GM19351 (cell line): ENCODE results near the gene FAAH.

Experiments
- ATAC-seq: cut with Tn5 transposase; IDR thresholded peaks from one replicate; pipeline ENCODE4 v1.9.1; 2021; ENCODE audit warnings: mild to moderate bottlenecking, moderate library complexity; ENCODE audit not compliant: unreplicated experiment

Gene FAAH

DNA sequence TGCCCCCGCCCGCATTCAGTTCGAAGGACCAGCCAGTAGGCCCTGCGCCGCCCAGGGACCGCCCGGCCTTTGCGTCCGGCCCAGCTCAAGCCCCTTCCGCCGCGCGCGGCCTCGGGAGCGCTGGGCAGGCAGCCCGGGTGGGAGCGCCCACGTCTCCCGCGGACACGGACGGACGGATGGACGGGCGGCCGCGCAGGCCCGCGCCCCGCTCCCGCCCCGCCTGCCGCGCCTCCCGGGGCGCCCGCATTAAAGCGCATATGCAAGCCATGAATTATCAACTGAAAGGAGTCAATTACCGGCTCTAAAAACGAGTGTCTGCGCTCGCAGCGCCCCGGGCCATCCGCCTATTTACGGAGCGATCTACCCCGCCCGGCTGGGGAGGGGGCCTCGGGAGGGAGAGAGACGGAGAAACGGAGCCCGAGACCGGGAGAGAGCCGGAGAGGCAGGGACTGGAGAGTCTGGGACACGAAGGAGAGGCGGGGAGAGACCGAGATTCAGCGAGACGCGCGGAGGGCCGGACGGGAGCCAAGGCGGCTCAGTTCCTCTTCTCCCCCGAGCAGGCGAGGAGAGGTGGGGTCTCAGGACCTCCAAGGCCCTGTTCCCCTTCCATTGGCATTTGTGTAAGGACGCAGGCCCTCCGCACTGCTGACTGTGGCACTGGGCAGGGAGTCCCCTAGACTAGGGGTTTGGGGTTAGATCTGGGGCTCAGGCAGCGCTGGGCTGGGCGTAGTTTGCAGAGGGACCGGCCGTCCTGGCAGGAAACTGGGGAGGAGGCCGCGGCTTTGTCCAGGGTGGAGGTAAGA lies 54.2 kb downstream of the FAAH start:
- no peak for ATAC-seq

DNA sequence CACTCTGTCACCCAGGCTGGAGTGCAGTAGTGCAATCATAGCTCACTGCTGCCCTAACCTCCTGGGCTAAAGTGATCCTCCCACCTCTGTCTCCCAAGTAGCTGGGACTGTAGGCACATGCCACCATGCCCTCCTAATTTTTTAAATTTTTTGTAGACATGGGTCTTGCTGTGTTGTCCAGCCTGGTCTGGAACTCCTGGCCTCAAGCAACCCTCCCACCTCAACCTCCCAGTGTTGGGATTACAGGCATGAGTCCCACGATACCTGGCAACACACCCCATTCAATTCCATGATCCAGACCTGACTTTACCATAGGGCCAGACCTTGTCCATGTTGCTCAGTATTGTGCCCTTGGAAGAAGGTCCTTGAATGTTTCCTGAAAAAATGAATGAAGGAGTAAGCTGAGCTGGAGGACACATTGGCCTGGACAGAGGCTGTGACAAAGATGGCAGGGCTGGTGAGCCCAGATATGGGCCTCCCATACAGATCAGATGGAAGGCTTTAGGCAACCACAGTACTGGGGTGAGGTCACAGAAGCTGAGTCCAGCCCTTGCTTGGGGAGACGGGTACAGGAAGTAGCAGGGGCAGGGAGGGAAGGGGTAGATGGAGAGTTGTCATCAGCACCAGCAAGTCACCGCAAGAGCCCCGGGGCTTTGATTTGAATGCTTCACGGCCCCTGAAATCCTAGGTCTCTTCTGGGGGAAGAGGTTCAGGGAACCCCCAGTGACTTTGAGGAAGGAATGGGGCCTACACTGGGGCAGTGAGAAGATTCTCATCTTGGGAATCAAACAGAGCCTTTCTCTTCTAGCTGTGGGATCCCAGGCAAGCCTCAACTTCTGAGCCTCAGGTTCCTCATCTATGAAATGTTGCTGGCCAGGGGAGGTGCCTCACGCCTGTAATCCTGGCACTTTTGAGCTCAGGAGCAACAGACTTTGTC lies 55.4 kb downstream of the FAAH start:
- no peak for ATAC-seq

DNA sequence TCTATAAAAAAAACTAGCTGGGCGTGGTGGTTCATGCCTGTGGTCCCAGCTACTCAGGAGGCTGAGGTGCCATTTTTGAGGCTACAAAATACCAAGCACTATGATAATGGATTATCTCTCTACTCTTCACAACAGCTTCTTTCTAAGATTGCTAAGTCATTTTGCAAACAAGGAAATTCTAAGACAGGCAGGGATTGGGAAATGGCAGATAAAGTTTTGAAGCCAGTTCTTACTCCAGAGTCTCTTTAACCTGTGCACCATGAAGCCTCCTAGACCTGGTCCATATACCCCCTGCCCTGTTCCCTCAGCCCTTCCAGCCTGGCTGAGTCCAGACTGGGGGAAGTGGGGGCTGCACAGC lies 56.0 kb downstream of the FAAH start:
- ATAC-seq, result no peak

DNA sequence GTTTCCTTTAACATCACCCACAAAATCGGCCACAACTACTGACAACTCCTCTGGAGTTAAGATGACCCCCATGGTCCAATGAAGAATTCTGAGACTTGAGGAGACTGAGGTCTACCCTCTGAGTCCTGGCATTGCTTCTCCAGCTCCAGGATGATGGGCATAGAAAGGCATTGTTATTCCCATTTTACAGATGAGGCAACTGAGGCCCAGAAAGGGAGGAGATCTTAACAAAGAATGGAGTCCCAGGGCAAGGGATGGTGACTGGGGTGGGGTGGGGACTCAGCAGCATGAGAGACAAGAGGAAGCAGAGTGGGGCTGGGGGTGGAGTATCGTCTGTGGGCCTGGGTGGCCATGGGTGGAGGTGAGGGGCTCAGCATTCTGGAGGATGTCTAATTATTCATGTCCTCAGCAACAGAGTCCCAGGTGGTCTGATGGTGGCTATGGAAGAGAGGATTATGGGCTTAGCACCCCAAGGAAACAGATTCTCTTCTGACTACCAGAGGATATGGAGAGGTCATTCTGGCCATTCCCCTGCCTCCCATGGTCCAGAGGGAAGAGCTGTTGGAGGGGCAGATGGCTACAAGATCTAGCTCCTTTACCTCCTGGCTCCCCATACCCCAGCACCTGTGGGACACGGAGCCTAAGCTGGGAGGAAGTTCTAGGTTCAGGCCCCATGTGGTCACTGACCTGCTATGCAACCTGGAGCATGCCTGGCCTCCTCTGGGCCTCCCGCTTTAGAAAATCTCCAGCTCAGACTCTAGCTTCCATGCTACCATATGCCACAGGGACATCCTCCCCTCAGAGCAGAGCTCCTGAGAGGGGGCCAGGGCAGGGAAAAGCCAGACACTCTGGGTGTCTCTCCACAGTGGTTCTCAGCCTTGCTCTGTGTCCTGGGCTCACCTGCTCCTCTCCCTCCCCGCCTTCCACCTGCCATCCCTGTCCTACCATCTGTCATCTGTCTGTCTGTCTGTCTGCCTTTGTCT lies 58.1 kb downstream of the FAAH start:
- ATAC-seq, result no peak

DNA sequence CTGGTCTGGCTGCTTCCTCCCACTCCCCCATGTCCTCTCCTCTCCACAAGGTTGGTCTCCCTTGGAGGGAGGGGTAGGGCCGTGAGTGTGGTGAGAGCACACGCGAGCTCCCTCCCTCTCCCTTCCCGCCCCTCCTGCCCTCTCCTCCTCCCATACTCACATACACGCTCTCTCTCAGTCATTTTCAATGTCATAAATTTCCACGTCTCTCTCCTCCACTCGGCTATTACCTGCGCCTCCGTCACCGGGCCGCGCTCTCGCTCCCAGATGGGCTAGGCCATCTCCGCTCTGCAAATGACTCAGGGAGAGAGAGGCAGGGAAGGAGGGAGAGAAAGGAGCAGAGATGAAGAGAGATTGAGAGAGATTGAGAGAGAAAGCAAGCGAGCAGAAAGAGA lies 58.8 kb downstream of the FAAH start:
- no peak for ATAC-seq

DNA sequence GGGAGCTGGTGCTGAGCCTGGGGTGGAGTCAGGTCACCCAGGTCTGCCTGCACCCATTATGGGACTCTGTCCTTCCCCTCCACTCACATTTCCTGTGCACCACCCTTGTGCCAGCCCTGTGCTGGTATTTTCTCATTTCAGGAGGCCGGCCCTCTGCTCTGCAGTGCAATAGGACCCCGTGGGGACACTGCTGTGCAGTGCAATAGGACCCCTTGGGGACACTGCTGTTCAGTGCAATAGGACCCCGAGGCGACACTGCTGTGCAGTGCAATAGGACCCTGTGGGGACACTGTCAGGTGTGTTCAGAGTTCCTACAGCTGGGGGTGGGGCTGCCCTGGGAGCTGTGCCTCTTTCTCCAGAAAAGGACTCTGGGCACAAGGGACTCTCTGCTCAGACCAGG lies 59.3 kb downstream of the FAAH start:
- ATAC-seq, result no peak

DNA sequence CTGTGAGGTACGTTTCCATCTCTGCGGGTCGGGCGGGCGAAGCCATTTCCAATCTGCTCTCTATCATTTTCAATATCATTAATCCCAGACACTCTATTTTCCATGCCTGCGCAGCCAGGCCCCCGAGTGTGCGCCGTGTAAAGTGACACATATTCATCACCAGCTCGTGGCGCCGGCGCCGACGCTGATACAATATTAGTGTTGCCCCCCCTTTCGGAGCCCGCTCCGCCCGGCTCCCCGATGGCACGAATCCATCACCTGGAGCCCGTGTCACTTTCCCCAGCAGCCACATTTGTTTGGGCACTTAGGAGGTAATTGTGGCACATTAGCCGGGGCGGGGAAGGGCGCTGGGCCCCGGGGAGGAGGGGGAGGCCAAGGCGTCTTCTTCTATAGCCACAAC lies 61.8 kb downstream of the FAAH start:
- ATAC-seq, result no peak

DNA sequence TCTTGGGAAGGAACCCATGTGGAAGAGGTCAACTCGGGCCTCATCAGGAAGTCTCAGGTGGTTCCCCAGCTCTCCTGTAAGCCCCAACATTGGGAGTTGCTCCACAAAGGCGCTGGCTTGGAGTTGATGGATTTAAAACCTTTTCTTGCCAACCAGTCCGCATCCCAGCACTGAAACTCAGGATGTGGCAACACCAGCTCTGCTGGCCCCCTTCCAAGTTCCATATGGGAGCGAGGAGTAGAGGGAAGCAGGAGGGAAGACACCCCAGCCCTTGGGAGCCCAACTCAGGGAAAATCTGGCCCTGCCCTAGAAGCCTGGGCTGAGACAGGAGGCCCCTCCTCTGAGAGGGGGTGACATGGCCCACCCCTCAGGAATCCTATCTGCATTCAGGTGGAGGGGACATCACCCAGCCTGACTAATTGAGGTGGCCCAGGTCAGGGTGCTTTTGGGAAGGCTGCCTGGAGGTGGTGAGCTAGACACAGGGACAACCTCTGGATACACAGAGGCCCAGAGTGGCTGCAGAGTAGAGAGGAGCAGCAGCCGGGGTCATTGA lies 62.4 kb downstream of the FAAH start:
- ATAC-seq, result no peak

DNA sequence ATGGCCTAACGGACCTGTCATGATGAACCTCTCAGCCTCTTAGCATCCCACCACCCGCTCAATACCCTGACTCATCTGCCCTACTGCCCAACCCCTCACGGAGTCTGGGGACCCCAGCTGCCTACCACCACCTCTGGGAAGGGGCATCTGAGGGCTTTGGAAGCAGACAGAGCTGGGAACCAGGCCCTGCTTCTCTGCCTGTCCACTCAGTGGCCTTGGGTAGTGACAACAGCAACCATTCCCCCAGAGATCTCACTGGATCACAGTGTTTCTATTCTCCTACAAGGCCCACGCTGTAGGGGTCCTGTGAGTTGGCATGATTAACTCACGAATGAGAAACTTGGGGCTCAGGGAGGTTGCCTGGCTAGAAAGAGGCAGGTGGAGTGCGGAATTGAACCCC lies 63.1 kb downstream of the FAAH start:
- ATAC-seq, result no peak

DNA sequence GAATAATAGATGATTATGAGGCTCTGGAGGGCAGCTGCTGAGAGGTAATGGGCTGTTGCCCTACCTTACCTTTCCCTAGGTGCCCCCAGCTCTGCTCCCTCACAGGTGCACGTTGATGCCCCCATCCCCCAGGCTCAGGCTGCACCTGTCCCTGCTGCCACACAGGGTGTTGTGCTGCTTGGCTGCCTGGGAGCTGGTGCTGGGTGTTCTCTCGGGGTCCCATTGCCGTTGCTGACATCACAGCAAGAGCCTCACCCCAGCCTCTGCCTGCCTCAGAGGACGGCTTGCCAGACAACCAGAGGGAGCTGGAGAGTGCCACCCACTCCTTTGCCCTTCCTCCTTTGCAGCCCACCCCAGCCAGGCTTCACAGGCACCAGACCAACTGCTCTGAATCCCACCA lies 64.1 kb downstream of the FAAH start:
- ATAC-seq, result no peak

DNA sequence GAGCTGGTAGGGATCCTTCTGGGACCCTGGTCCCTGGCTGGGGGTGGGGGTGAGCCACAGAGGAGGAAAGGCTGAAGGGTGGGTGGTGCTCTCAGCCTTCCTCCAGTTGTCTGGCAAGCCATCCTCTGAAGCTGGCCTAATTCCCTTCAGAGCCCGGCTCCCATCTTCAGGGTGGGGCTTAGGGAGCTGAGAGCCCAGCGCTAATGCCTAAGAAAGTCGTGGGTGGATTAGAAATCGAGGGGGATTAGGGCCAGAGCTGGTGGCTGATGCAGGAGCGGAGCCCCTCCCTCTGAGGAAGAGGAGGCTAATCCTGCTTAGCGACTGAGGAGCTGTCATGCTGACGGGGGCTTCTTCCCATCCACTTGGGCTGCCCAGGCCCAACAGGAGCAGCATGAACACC lies 64.7 kb downstream of the FAAH start:
- ATAC-seq, result no peak

DNA sequence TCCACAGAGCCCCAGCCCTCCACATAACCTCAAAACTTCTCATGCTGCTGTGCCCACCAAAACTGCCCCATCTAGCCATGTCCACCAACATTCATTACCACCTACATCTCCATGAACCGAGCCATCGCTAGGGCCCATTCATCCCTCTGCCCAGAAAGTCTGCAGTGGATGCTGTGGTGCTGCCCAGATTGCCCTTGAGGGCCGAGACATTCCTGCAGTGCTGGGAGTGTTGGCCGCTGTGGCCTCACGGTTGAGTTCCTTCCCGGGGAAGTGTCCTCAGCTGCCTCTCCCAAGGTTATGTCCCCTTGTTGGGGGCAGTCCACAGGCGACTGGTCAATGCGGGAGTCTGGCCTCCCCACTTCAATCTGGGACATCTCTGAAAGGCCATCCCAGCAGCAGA lies 65.2 kb downstream of the FAAH start:
- no peak for ATAC-seq

DNA sequence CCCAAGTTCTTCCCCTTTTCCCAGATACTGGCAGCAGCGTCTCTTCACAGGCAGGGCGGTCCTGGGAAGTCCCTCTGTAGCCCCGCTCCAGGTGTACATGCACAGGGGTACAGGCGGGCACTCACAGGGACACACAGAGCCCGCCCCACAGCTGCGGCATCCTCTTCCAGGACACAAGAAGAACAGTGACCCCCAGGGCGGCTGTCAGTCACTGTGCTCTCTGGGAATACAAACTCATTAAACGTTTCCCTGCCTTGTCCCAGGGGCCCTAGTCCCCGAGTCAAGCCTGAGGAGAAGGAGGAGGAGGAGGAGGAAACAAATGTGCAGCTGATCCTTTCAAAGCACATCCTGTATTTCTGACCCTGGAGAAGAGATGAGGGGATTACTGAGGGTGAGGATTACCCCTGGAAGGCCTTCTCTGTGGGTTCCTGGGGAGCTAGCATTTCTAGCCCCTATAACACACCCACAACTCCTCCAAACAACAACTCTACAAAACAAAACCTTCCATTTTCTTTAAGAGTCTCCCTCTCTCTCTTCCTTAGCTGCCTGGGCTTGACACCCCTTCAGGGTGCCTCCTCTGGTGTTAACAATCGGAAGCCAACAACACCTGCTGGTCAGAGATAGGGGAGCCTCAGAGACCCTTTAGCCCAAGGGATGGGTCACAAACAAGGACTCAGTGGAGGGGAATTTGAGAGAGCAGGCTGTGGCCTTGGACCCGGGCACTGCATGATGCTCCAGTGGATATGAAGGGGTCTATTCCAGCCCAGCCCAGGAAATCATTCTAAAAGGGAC lies 67.1 kb downstream of the FAAH start:
- no peak for ATAC-seq

DNA sequence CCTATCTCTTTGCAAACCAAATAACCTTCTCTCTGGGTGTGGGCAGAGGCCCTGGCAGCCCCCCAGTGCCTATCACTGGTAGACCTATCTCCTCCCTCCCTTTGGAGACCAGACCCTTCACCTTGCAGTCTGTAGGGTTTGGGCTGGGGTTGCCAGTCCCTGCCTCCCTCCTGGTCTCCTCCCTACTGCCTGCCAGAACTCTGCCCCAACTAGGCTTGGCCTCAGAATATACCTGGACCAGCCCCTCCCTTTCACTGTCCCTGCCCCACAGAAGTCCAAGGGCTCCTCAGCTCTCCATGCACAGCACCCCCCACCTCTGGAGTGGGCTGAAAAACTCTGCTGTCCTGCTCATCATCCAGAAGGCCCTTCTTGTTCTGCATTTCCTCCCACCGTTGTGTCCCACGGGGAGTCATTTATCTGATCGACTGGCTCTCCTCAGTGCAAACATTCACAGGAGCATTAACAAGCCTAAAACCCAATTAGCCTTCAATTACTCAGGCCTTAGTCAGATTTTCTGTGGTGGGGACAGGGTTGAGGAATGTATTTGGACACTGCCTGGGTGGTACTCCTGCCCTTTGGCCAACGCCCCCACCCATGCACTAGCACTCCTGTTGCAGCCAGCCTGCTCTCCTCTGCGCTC lies 67.8 kb downstream of the FAAH start:
- ATAC-seq, result no peak
